ENCODE results near the gene ZNF428.

- TF ChIP-seq MAX (IDR thresholded peaks at IDR 0.05) (no peak), CTBP2 (IDR thresholded peaks at IDR 0.05; ENCODE audit: borderline replicate concordance, insufficient read depth, insufficient read length, low read length) (no peak), POLR2AphosphoS5 (IDR thresholded peaks at IDR 0.05; ENCODE audit: low read depth, low read length) (no peak), CTCF (IDR thresholded peaks at IDR 0.05; ENCODE audit: control extremely low read depth in 1 of 3, insufficient read depth in 1 of 3, low read depth in 1 of 3, low read length in 3 of 3) (no peak), POLR2A (IDR thresholded peaks at IDR 0.05; ENCODE audit: control extremely low read depth in 1 of 2, low read depth in 2 of 2, low read length in 2 of 2) (no peak), CEBPB (IDR thresholded peaks at IDR 0.05; ENCODE audit: low read depth, low read length) (no peak), TAF1 (IDR thresholded peaks at IDR 0.05; ENCODE audit: low read depth, low read length) (no peak), SIX5 (IDR thresholded peaks at IDR 0.05; ENCODE audit: low read depth, low read length) (no peak), CBX8 (IDR thresholded peaks at IDR 0.05; ENCODE audit: borderline replicate concordance, low read depth, low read length) (no peak), EP300 (IDR thresholded peaks at IDR 0.05; ENCODE audit: borderline replicate concordance in 1 of 2, low read depth in 2 of 2, low read length in 2 of 2) (no peak), TCF12 (IDR thresholded peaks at IDR 0.05; ENCODE audit: low read depth, low read length) (no peak), TBP (IDR thresholded peaks at IDR 0.05; ENCODE audit: low read depth, low read length) (no peak)
Measured at GRCh38 chr19:43644181-43644580, 24.8 kb upstream of the ZNF428 start.
